Colon (tissue), 2 donors: ENCODE data around the gene PAPSS1.
"Not testable (repeated sequence)": the region's sequence is repeated elsewhere in the genome, so short reads cannot be mapped to it uniquely, and the experiment has no call there.

Experiments
- FAIRE-seq: peaks from 2 replicates; lab custom pipeline; 2012; peaks lifted over from hg19 to GRCh38; lab: Jason Lieb, UNC
- donor health status: control.
- donor health status: control.

The PAPSS1 gene

GRCh38 chr4:107726131-107726925 lies 6.3 kb upstream of the PAPSS1 start:
- FAIRE-seq, result not testable (repeated sequence)

DNA sequence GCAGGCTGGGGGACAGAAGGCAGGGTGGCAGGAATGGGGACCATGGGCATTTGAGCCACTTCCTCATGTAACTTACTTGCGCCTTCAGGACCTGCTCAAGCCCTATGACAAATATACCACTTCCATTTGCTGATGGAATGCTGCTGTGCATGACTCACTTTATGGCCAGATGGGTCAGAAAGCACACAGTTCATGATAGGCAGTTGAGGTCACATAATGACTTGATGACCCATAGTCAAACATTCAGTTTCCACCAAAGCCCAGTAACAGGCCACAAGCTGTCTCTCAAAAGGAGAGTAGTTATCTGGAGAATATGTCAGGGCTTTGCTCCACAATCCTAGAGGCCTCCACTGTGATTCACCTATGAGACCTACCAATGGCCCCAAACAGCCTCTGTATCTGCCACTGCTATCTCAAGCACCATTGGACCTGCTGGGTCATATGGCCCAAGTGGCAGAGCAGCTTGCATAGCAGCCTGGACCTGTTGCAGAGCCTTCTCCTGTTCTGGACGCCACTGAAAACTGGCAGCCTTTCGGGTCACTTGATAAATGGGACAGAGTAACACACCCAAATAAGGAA lies 5.3 kb upstream of the PAPSS1 start:
- no peak for FAIRE-seq

DNA sequence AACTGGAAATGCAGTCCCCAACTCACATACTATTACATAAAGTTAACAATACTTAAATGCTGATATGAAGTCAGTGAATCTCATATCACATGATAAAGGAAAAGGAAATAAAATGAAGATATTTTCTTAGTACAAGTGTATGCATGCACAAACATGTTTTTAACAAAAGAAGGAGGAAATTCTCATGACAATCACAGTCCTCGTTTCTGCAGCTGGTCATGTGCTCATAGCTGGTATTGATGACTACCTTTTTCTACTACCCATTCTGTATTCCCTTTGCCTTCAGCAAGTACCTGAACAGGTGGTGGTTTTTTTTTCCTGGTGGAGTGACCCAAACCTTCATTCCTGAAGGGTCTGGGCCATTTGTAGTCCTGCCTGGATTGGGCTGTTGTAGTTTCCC lies 3.3 kb upstream of the PAPSS1 start:
- FAIRE-seq, result not testable (repeated sequence)

GRCh38 chr4:107721436-107722100 lies 1.5 kb upstream of the PAPSS1 start:
- FAIRE-seq, result no peak

- no peak for FAIRE-seq
Measured at GRCh38 chr4:107719207-107719921, 670 bp downstream of the PAPSS1 start.

DNA sequence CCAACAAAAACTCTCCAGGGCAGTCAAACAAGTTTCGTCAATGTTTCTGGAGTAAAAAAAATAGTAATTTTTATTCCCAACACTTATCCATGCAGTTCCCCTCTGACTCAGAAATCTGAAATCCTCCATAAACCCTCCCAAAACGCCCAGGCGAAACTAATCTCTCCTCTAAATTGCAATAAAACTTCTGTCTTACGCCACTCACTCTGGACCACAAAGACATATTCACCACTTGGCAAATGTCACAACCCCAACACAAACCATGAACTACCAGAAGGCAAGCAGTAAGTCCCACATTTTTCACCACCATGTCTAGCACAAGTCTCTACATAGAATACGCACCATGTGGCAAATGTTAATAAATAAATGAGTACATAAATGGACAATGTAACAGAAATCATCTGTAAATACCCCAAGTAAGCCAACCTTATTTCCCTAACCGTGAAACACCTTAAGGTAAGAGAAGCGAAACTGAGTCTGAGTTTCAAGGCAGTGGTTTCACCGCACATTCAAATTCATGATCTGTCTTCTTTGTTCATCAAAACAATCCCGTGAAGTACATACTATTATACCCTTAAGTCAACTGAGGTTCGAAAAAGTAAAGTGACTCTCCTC lies 1.6 kb downstream of the PAPSS1 start:
- FAIRE-seq, result no peak

- no peak for FAIRE-seq
Measured at GRCh38 chr4:107714256-107714655, 5.8 kb downstream of the PAPSS1 start.

GRCh38 chr4:107712236-107712635 lies 7.8 kb downstream of the PAPSS1 start:
- FAIRE-seq, result no peak

- FAIRE-seq, result no peak
Measured at GRCh38 chr4:107711831-107712230, 8.2 kb downstream of the PAPSS1 start.

DNA sequence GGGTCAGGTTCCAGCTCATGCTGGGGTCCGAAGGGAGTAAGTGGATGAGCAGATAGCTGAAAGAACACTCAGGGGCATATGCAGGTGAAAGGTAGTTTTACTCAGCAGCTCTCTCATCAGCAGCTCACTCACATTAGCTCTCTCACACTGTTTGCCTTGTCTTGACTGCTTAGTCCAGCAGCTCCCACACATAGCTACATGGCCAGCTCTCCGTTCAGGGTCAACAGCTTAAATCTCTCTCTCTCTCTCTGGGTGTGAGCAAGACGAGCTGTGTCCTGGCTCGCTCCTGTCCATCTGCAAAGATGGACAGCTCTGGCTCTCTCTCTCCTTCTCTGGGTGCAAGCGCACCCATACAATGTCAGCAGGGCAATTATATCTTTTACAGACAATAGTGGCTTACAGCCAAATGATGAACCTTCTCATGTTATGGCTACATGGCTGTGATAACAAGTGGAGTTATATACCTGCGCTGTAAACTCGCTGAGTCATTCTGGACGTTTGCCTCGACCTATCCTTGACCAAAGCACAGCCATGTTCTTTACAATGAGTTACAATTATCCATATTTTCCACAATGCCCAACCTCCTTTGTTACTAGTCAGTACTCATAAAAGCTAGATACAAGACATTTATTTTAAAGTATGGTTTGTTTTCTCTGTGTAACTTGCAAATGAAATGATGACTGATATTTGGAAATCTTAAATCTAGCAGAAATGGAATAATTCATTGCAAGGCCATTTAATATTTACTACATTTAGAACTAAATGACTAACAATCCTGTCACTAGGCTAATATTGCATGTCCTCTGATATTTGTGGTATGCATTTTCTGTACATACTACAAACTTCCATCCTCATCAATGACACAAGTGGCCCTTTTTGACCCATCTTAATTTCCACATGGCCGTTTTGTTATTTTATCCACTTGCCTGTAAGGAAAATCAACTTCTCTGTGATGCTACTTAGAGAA lies 9.3 kb downstream of the PAPSS1 start:
- FAIRE-seq, result no peak

DNA sequence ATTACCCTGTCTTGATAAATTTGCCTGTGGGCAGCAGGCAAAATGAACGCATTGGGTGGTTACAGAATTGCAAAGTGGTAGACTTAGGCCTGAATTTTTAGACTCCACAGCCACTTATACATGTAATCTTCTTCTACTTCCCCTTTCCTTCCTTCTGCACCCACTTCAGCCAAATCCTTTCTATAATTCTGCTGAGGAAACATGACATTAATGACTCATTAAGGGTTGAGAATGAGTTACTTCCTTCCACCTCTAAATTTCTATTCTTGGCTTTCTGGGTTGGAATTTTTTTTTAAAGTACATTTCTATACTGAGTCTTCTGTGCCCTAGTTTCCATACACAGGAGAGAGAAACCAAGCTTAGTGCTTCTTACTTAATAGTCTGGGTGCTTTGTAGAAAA lies 10.1 kb downstream of the PAPSS1 start:
- no peak for FAIRE-seq

DNA sequence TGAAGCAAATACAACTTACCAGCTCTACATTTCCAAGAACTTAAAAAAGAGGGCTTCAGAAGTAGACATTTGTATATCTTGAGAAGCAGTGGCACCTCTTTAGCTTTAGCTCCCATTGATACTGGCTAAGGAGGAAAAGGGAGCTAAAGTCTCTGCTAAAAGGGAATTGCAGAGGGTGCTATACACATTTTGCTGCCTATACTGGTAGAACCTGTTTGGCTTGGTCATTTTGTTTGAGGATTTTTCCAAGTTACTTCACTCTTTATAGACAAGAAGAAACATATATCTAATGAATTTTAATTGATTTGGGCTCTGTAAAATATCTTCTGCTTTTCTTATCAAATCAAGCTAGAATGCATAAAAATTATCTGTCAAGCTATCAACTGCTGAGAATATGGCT lies 11.8 kb downstream of the PAPSS1 start:
- FAIRE-seq, result no peak

GRCh38 chr4:107705742-107706556 lies 14.1 kb downstream of the PAPSS1 start:
- FAIRE-seq, result no peak

DNA sequence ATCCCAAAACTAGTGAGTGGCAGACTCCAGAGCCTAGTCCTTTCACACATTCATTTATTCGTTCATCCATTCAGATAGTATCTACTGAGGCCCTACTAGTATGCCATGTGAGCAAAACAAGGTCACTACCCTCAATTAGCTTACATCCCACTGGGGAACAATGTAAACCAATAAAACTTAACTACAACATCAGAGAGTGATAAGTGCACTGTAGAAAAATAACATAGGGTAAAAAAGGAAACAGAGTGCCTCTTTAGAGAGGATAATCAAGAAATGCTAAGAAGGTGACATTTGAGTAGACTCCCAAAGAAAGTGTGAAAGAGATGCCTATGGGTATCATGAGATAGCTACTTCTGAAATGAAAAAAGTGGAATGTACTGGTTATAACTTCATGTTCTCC lies 18.5 kb downstream of the PAPSS1 start:
- FAIRE-seq, result no peak

DNA sequence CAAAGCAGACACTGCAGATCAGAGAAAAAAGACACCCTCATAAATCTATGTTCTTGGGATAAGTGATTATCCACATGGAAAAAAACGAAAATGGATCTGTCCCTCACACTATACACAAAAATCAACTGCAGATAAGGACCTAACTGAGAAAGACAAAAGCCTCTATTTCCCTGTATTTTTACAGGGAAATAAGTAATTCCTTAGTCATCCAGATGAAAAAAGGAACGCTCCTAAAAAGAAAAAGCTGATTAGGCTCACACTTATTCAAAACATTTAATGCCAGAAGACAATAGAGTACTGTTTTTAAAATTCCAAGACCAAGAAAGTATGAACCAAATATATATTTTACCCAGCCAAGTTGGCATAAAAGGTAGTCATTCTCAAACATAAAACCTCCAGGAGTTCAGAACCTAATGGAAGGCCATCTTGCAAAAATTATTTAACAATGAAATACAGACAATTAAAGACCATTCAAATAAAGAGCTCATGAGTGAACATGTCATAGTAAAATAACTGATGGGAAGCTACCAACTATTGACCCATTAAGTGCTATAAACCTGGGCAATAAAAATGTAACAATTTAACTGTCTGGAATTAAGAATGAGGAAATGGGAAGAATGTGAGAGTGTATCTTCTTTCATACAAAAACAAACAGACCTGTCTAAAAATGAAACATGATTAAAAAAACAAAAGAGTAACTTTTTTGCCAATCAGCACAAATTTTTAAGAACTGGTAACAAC lies 20.4 kb downstream of the PAPSS1 start:
- no peak for FAIRE-seq

DNA sequence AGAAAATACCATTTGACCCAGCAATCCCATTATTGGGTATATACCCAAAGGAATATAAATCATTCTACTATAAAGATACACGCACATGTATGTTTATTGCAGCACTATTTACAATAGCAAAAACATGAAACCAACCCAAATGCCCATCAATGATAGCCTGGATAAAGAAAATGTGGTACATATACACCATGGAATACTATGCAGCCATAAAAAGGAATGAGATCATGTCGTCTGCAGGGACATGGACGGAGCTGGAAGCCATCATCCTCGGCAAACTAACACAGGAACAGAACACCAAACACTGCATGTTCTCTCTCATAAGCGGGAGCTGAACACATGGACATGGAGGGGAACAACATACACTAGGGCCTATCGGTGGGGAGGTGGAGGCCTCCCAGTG lies 23.8 kb downstream of the PAPSS1 start:
- FAIRE-seq, result not testable (repeated sequence)

DNA sequence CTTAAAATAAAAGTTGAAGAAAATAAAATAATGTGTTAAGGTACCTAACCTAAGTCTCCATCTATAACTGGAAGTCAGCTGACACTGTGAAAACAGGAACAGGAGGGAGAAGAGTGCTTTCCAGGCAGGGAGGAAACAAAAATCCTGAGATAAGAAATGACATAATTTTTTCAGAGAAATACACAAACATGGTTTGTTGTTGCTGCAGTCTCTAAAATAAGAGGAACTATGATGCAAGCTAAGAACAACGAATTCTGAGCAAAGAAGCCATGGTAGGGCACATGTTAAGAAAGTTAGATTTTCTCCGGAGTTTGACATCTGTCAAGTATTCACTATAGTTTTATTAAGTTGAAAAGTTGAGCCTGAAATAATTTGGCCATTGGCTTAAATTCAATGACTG lies 26.9 kb downstream of the PAPSS1 start:
- FAIRE-seq, result no peak

DNA sequence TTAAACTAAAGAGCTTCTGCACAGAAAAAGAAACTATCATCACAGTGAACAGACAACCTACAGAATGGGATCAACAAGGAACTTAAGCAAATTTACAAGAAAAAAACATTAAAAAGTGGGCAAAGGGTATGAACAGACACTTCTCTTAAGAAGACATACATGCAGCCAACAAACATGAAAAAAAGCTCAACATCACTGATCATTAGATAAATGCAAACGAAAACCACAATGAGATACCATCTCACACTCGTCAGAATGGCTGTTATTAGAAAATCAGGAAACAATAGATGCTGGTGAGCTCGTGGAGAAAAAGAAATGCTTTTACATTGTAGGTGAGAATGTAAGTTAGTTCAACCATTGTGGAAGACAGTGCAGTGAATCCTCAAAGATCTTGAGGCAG lies 27.8 kb downstream of the PAPSS1 start:
- FAIRE-seq, result no peak

GRCh38 chr4:107691378-107691777 lies 28.7 kb downstream of the PAPSS1 start:
- no peak for FAIRE-seq
